HG03442 (cell line): ENCODE measurements around the gene GNB5.

Source experiments
- ATAC-seq: cut with Tn5 transposase; IDR thresholded peaks from one replicate; pipeline ENCODE4 v1.9.1; 2021; ENCODE audit warnings: mild to moderate bottlenecking, moderate library complexity; ENCODE audit not compliant: unreplicated experiment

GNB5 gene

DNA sequence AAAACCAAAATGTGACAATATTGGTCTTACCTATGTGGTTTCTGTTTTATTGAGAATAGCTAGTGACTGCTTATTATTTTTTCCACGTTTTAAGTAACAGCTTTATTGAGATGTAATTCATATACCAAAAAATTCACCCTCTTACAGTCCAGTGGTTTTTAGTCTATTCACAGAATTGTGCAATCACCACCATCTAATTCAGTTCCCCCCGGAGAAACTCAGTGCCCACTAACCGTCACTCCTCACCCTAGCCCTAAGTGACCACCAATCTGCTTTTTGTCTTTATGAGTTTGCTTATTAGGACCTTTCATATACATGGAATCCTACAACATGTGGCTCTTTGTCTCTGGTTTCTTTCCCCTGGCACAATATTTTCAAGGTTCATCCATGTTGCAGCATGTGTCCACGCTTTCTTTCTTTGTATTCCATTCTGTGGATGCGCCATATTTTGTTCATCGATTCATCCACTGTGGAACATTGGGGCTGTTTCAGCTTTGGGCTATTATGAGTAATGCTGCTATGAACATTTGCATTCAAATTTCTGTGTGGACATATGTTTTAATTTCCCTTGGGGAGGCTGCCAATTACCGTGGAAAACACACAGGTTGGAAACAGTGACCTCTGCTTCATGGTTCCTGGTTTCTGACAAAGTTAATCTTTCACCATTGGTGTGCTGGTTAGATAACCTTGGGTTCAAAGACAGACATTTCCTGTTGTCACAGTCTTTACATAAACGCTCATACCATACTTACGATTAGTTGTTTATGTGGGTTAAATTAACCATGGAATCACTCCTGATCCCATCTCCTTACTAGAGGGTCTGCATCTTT lies 75.4 kb downstream of the GNB5 start:
- no peak for ATAC-seq

DNA sequence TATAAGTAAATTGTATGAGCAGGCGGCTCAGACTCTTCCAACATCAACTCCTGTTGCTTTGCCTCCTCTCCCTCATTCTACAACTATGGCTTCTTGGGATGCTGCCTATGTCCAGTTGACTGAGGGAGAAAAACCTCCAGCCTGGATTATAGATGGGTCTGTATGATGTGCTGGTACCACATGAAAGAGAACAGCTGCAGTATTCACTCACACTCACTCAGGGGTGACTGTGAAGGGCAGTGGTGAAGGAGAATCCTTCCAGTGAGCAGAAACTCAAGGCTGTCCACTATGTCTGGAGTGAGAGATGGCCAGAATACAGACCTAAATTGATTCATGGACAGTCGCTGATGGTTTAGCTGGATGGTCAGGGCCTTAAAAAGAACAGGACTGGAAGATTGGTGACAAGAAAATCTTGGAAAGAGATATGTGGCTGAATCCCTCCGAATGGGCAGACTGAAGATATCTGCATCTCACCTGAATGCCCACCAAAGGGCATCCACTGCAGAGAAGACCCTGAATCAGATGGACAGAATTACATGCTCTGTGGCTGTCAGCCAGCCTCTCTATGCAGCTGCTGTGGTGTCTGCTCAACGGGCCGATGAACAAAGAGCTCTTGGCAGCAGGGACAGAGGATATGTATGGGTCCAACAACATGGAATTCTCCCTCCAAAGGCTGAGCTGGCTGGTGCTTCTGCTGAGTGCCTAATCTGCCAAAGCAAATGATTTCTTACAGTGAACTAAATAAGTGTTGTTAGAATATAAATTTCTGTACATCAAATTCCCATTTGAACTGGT lies 76.7 kb downstream of the GNB5 start:
- no peak for ATAC-seq

DNA sequence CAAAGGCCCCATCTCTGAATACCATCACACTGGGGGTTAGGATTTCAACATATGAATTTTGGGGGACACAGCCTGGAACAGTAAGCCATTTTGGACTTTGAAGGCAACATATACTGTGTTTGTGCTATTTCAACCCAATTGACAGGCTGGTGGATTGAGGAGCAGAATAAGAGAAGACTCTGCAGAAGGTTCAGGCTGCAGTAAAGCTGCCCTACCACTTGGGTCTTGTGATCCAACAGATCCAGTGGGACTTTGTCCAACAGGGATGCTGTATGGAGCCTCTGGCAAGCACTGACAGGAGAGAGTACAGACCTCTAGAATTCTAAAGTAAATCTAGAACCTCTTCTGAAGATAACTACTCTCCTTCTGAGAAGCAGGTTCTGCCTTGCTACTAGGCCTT lies 77.5 kb downstream of the GNB5 start:
- ATAC-seq = no peak

DNA sequence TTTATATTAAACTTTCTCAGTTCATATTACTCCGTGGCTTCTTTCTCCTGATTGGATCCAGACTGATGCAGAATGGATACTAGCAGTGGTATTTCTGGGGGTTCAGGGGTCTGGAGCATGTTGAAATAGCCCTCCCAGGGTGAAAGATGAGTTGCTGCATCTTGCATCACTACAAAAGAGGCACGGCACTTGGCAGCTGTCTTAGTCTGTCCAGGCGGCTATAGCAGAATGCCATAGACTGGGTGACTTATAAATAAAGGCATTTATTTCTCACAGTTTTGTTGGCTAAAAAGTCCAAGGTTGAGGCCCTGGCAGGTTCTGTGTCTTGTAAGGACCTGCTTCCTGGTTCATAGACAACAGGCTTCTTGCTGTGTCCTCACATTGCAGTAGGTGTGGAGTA lies 78.0 kb downstream of the GNB5 start:
- no peak for ATAC-seq

DNA sequence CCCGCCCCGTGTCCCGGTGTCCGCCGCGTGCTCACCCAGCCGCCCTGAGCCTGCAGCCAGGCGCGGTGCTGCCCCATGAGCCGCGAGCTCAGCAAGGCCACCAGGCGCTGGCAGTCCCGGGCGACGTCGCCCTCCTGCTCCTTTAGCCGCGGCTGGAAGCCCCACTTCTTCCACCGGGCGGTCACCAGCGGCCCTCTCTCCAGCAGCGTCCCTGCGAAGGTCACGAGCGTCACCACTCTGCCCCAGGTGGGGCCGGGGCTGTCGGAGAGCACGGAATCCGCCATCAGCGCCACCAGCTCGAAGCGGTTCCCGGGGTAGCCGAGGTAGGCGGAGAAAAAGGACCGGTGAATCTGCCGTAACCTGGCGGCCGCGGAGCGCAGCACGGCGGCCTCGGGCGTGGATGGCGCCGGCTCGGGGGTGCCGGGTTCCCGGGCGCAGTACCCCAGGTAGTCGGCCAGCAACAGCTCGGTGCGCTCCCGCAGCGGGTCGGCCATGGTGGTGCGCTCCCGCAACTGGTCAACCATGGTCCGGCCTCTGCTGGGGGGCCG lies 78.9 kb downstream of the GNB5 start:
- ATAC-seq = no peak

DNA sequence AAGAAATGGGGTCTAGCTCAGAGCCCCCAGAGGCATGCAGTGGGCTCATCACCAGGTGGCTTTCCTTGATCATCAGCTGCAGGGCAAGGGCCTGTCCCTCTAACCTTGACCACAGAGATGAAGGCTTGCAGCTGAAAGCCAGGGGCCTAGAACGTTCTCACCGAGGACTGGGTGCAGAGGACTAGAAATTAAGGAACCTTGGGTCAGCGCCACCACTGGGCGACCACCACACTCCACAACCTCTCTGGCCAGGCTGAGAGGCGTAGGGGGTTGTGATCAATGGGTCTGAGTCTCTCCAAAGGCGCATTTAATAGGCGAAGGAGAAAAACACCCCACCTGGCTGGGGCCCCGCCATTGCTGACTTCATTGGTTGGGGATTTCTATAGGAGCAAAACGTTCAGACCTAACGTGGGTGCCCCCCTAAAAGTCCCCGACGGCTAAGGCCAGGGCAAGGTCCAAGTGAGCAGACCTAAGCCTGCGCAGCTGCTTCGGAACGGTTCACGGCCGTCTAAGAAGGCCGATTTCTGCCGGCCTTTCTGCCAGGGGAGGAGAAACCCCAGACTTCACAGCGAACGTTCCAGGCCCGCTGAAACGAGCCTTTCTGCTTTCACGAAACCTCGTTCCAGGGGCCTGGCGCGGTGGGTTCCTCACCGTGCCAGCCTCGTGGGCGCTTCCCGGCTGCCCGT lies 79.5 kb downstream of the GNB5 start:
- no peak for ATAC-seq

DNA sequence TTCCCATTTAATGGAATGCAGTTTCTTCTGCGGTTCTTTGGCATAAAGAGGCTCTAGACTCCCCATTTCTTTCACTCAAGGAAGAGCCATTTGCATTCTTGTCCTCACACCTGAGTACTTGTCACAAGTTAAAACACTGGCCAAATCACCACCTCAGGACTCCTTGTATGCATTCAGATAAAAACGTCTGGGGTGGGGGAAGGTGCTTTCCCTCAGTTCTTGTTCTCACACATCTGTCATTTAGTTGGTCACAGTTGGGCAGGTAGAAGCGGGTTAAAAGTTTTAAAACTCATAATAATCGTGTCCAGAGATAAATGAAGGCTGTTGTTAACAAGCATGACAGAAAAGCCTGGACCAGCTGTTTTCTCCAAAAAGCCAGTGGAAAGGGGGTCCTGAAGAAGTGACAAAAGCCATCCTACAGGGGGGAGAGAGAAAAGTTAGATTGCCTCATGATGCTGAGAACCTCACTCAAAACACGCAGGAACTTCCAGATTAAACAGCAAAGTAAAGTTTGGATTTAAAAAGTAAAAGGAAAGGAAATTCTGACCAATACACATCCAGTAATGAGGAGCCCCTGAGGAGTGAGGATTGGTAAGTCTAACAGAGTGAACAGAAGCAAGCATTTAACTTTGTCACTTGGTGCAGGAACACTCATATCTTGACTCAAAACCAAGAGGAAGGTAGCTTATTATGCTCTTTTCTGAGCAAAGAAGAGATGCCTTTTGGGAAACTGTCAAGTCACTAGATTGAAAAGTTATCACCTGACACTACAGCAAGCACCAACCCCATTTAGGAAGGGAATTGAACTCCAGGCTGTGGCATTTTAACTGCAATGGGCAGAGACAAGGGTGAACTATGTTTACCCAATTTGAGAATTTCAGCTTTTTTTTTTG lies 81.4 kb downstream of the GNB5 start:
- peak; percentile 52 for ATAC-seq

DNA sequence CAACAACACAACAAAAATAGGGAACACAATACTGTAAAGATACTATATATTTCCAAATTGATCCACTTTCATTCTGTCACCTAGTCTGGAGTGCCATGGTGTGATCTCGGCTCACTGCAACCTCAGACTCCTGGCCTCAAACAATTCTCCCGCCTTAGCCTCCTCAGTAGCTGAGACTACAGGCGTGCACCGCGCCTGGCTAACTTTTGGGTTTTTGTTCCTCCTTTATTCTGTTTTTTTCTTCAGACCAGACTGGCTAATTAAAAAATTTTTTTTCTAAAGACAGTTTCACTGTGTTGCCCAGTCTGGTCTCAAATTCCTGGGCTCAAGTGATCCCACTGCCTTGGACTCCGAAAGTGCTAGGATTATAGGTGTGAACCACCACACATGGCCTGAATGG lies 84.0 kb downstream of the GNB5 start:
- ATAC-seq = no peak

DNA sequence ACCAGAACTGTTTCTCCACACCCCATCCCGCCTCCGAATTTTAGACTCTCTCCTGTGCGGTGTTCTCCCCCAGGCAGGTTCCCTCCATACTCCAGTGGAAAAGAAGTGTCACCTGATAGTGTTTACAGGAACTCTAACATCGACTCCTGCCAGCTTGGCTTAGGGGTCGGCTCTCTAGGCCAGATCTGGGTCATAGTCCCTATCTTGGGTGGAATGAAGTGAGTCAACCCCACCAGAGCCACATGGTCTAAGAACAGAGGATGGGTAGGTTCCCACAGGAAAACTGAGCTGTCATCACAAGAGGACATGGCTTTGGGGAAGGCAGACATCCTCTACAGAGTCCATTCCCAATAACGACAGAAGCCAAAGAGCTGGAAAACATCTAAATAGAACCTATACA lies 84.6 kb downstream of the GNB5 start:
- no peak for ATAC-seq

DNA sequence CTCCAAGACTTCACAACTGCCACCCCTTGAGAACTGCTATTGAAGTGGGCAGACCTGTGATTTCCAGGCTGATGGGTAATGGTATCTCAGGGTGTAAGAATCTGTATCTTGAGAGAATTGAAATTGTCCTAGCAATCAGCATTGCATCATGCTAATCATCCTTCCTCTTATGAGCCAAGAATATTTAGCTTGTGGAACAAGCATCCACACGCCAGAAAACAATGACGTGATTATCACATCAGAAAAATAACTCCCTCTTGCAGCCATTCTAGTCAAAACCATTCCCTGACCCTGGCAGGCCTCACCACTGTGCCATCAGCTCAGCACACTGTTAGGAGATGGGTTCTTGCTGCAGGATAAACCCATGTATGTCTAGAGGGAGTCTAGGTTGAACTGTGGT lies 85.3 kb downstream of the GNB5 start:
- no peak for ATAC-seq

DNA sequence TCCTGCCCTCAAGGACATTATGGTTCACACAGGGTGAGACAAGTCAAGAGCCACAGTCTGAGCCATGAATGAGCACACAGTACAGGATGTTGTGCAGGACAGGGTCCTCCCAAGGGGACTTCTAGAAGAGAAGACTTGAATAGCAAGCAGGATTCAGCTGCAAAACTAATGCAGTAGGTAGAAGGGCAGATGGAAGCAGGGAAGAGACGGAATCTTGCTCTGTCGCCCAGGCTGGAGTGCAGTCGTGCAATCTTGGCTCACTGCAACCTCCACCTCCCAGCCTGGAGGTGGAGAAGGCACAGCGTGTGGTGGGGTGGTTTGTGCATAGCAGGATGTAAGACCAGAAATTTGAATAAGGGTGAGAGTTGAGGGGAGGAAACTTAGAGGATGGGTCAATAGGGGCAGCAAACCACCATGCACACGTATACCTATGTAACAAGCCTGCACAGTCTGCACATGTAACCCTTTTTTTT lies 86.6 kb downstream of the GNB5 start:
- peak; percentile 34 for ATAC-seq

DNA sequence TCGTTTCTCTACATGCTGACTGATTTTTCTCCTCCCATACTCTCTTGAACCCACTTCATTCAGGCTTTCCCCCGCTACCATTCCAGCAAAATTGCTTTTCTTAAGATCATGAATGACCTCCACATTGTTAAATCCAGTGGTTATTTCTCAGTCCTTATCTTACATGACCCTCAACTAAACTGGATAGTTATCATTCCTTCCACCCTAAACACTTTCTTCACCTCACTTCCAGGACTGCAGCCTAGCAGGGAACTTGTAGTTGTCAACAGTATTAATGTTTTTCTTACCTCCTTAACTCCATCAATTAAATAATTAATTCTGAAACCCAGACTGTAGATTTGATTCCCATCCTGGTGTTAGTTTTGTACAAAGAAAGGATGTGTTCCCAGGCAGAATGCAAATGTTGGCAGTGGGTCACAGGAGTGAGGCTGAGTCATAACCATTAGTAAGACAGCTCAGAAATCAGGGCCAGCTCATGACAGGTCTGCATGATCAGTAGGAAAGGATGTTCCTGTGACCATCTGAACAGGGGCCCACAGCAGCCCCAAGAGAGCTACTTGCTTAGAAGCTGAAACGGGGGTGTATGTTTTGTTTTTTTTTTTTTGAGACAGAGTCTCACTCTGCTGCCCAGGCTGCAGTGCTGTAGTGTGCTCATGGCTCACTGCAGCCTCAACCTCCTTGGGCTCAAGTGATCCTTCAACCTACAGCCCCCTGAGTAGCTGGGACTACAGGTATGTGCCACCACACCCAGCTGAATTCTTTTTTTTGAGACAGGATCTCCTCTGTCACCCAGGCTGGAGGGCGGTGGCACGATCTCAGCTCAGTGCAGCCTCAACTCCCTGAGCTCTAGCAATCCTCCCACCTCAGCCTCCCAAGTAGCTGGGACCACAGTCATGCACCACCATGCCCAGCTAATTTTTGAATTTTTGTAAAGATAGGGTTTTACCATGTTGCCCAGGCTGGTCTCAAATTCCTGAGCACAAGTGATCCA lies 87.7 kb downstream of the GNB5 start:
- ATAC-seq = peak; percentile 72

DNA sequence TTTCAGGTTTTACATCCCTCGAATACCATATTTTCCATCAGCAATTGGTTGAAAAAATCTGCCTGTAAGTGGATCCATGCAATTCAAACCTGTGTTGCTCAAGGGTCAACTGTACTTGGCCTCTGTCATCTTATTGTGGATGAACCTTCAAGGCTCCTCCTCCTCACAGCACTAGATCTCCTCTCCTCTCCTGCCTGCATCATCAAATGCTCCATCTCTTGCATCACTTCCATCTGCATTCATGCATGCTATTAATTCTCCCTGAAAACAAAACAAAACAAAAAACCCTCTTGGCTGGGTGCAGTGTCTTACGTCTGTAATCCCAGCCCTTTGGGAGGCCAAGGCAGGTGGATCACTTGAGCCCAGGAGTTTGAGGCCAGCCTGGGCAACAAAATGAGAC lies 88.7 kb downstream of the GNB5 start:
- ATAC-seq = no peak

DNA sequence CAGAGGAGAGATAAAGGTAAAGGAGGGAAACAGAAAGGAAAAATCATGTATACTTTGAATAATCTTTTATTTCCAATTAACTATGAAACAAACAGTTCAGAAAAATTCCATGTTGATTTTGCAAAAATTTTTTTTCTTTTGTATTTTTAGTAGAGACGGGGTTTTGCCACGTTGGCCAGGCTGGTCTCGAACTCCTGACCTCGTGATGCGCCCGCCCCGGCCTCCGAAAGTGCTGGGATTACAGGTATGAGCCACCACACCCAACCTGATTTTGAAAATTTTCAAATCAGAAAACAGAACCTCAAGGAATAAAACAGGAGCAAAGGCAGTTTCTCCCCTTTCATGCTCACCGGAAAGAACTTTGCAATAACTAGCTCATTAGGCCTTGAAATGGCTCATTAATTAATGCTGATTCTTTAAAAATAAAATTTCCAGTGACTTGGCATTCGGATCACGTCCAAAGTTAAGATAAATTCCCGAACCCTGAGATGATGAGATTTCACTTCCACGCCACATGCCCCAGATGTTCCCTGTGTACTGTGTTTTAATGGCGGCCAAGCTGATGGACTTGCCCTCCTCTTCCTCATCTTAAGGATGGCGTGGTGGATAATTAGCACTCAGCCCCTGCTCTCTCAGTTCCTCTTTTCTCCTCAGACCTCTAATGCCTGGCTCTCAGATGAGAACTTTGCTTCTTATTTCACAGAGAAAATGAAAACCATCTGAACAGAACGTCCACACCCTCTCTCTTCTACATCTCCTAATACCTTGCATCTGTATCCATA lies 89.5 kb downstream of the GNB5 start:
- ATAC-seq = no peak

DNA sequence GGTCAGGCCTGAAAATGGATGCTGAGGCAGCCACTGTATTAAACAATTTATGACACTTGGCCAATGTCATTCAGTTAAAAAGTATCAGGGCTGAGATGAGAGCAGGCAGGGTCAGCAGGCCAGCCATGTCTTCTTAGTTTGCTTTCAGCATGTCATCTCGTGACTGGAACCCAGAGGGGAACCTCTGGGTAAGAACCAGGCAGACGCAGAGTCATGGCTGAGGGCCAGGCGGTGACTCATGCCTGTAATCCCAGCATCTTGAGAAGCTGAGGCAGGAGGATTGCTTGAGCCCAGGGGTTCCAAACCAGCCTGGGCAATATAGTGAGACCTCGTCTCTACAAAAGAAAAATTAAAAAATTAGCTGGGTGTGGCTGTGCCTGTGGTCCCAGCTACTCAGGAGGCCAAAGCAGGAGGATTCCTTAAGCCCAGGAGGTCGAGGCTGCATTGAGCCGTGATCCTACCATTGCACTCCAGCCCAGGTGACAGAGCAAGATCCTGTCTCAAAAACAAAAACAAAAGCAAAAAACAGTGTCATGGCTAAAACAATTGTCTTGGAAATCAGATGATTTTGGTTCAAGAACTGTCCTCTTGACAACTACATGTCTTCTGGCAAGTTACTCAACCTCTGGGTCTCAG lies 90.3 kb downstream of the GNB5 start:
- ATAC-seq = no peak

DNA sequence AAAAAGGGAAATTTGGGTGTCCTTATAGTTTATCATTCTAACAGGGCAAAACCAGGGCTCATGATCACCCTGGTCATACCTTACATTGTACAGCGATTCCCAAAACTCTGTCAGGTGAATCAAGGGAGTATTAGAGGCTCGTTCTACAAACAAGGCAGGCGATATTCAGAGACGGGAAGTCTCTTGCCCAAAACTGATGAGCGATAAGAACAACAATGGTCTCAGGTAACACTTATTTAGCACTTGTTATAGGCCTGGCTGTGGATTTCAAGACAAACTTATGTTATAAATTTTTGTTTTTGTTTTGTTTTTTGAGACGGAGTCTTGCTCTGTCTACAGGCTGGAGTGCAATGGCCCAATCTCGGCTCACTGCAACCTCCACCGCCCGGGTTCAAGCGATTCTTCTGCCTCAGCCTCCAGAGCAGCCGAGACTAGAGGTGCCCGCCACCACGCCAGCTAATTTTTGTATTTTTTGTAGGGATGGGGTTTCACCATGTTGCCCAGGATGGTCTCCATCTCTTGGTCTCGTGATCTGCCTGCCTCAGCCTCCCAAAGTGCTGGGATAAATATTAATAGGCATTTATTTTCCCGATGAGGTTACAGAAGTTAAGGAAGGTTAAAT lies 91.4 kb downstream of the GNB5 start:
- ATAC-seq = no peak

DNA sequence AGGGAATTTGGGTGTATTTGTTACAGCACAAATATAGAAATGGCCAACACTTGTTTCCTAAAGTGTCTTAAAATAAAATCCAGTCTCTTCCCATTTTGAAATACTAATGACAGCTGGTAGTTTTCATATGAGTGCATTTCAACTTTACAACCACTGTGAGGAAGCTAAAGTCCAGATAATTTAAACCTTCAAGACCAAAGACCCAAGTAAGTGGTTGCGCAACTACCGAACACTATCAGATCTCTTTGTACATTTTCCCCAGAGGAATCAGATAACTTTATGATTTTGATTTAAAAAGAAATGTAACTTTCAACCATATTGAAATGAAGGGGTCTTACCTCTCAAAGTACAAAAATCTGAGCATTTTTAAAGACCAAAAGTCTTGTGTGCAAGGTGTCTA lies 92.9 kb downstream of the GNB5 start:
- no peak for ATAC-seq
